GM18517 (cell line): ENCODE data around the gene TRHDE.
"Not testable (repeated sequence)": the region's sequence is repeated elsewhere in the genome, so short reads cannot be mapped to it uniquely, and the experiment has no call there.

Source experiments
- ATAC-seq: cut with Tn5 transposase; IDR thresholded peaks from one replicate; pipeline ENCODE4 v1.9.1; 2021; ENCODE audit warnings: mild to moderate bottlenecking, moderate library complexity; ENCODE audit not compliant: unreplicated experiment

The TRHDE gene

GRCh38 chr12:72499244-72499643, 227.1 kb downstream of the TRHDE start:
- no peak for ATAC-seq

GRCh38 chr12:72502546-72502945, 230.4 kb downstream of the TRHDE start:
- no peak for ATAC-seq

GRCh38 chr12:72505227-72505626, 233.1 kb downstream of the TRHDE start:
- ATAC-seq: no peak

- no peak for ATAC-seq
Measured at GRCh38 chr12:72509891-72510290, 237.7 kb downstream of the TRHDE start.

GRCh38 chr12:72510772-72511171, 238.6 kb downstream of the TRHDE start:
- ATAC-seq: no peak

GRCh38 chr12:72511498-72511897, 239.3 kb downstream of the TRHDE start:
- ATAC-seq: no peak

- ATAC-seq: no peak
Measured at GRCh38 chr12:72511906-72512305, 239.7 kb downstream of the TRHDE start.

- ATAC-seq: not testable (repeated sequence)
Measured at GRCh38 chr12:72520044-72520678, 248.0 kb downstream of the TRHDE start.

GRCh38 chr12:72521326-72521725, 249.2 kb downstream of the TRHDE start:
- no peak for ATAC-seq

GRCh38 chr12:72522411-72522810, 250.2 kb downstream of the TRHDE start:
- no peak for ATAC-seq

GRCh38 chr12:72523754-72524153, 251.6 kb downstream of the TRHDE start:
- ATAC-seq: no peak

- ATAC-seq: no peak
Measured at GRCh38 chr12:72535212-72535990, 263.2 kb downstream of the TRHDE start.

- ATAC-seq: no peak
Measured at GRCh38 chr12:72540811-72541210, 268.6 kb downstream of the TRHDE start.

GRCh38 chr12:72543777-72544467, 271.8 kb downstream of the TRHDE start:
- no peak for ATAC-seq

- ATAC-seq: no peak
Measured at GRCh38 chr12:72546106-72546505, 273.9 kb downstream of the TRHDE start.

- no peak for ATAC-seq
Measured at GRCh38 chr12:72547573-72547972, 275.4 kb downstream of the TRHDE start.

GRCh38 chr12:72549184-72549583, 277.0 kb downstream of the TRHDE start:
- no peak for ATAC-seq

- no peak for ATAC-seq
Measured at GRCh38 chr12:72560003-72560769, 288.0 kb downstream of the TRHDE start.

GRCh38 chr12:72570601-72571000, 298.4 kb downstream of the TRHDE start:
- ATAC-seq: no peak

- ATAC-seq: no peak
Measured at GRCh38 chr12:72574138-72574537, 302.0 kb downstream of the TRHDE start.

GRCh38 chr12:72578327-72578726, 306.2 kb downstream of the TRHDE start:
- ATAC-seq: no peak
